ENCODE results near the gene SAPCD2. TPM values are rescaled to one million over a fixed set of nuclear protein-coding genes. Genes with fewer than 3 reads are reported as not detected.
"Not testable (repeated sequence)": the region's sequence is repeated elsewhere in the genome, so short reads cannot be mapped to it uniquely, and the experiment has no call there.

Gene SAPCD2
- total RNA-seq, 1 experiment from 2014 or later = 69.8 TPM

DNA sequence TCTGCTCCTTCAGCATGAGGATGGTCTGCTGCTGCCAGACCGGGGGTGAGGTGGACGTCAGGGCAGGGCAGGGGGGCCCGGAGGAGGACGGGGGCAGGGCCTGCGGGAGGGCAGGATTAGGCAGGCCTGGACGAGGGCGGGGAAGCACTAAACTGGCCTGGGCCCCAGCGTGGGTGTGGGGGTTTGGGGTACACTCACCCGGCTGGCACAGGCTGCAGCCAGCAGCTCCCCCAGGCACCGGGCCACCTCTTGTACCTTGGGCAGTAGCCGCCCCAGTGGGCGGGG, 5.5 kb downstream of the SAPCD2 start:
- no peak for DNase-seq (ENCODE audit: low read depth)

DNA sequence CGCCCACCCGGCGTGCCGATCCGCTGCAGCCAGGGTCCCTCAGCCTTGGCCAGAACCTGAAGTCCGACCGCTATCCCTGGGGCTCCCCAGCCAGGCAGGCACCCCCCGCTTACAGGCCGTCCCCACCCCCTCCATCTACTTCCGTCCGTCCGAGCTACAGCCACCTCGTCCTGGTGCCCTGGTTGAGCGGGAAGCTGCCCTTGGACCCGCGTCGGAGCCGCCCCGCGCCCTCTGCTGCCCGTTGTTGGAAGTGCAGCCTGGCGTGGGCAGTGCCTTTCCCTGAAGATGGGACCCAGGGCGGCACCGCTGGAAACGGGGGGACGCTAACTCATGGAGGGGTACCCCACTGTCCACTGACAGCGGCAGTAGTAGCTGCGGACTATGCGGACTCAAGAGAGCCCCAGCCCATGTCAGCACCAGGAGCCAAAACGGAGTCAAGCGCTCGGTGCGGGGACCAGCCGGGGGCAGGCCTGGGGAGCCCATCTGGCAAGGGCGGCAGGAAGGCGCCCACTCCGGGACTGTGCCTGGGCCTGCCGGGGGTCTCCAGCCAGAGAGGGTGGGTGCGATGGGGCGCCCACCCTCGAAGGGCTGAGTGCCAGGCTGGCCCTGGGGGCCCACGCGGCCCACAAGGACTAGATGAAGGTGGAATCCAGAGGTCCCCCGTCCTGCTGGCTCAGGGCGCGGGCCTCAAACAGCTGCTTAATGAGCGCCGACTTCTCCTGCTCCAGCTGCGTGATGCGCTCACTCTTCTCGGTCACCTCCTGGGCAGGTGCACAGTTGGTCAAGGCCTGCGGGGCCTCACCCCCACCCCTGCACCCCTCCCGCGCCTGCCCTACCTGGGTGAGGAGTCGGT, 6.1 kb downstream of the SAPCD2 start:
- peak; percentile 75 for DNase-seq (ENCODE audit: low read depth)

DNA sequence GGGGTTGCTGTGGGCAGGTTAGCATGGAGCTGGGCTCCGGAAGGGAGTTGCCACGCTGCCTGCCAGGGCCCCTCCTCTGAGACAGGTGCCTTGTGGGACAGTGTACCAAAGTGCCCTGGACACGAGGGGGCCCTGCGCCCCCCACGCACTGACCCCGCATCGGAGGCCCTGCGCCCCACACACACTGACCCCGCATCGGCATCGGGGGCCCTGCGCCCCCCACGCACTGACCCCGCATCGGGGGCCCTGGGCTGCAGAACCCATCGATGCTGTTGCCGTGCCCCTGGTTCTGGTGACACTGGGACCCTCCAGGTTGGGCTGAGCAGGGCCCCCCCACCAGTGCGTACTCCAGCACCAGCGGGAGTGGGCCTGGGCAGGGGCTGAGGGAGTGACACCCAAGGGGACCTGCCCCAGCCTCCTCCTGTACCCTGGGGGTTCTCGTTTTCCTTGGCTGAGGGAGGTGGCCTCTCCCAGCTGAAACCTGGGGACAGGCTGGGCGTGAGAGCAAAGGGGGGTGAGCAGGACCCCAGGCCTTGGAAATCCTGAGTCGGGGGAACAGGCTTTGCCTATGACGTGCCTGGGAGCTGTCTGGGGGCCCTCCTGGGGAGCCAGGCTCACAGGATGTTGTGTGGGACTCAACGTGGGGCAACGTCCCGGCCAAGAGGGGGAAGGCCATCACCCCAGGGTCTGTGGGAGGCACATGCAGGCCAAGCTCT, 6.9 kb downstream of the SAPCD2 start:
- DNase-seq (ENCODE audit: low read depth) = no peak

DNA sequence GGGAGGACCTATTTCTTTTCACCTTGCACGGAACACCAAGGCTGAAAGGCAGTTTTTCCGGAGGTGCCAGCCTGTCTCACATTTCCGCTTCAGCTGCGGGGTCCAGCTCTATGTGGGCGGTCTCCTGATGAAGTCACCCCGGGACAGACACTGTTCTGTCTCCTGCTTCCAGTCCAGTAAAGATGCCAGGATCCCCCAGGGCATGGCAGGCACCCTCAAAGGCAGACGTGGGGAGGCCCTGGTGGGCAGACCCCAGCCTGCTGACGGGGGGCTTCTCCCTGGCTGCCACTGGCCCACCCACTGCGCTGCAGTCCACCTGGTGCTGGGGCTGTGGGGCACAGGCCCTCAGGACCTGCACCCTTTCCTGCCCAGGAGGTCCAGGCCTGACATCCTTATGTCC, 7.6 kb downstream of the SAPCD2 start:
- not testable (repeated sequence) for DNase-seq (ENCODE audit: low read depth)

DNA sequence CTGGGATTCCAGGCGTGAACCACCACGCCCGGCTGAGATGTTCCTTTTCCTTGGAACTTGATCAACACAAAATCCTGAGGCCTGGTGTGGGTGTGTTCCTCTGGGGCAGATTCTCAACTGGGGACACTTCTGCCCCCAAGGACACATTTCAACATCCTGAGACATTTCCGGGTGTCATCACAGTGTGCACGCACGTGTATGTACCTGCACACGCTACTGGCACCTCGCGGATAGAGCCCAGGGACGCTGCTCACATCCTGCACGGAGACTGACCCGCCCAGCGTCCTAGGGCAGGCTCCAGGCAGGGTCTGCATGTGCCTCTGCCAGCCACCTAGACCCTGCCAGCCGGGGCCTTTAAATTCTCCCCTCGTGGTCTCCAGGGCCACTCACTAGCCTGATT, 8.0 kb downstream of the SAPCD2 start:
- DNase-seq (ENCODE audit: low read depth) = no peak

DNA sequence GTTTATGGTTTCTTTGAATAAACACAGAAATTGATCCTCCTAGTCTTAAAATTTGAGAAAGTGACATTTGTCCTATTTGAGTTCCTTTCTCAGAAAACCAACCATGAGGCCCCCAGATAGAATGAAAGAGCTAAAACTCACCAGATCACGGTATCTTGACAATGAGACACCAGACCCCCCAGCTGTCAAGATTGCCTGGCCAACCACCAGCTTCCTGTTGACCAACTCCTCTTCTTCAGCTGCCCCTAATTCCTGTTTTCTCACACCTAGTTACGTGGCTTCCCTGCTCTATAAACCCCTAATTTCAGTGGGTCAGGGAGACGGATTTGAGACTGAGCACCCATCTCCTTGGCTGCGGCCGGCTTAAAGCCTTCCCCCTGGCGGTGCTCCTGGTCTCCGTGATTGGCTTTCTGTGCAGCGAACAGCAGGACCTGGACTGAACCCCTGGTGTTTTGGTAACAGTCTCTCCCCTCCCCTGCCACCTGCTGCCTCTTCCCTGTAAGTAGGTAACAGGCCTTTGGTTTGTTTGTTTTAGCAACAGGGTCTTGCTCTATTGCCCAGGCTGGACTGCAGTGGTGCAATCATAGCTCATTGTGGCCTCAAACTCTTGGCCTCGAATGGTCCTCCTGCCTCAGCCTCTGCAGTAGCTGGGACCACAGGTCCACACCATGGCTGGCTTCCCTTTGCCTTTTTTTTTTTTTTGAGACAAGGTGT, 11.7 kb downstream of the SAPCD2 start:
- DNase-seq (ENCODE audit: low read depth) = no peak

DNA sequence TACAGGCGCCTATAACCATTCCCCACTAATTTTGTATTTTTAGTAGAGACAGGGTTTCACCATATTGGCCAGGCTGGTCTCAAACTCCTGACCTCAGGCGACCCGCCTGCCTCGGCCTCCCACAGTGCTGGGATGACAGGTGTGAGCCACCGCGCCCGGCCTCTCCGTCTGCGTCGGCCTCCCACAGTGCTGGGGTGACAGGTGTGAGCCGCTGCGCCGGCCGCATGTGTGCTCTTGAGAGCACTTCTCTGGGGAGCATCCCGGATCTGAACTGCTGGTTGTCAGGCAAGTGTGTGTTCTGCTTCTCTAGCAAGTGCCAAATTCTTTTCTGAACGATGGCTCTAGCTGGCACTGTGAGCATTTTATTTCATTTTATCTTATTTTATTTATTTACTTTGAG, 12.8 kb downstream of the SAPCD2 start:
- no peak for DNase-seq (ENCODE audit: low read depth)

DNA sequence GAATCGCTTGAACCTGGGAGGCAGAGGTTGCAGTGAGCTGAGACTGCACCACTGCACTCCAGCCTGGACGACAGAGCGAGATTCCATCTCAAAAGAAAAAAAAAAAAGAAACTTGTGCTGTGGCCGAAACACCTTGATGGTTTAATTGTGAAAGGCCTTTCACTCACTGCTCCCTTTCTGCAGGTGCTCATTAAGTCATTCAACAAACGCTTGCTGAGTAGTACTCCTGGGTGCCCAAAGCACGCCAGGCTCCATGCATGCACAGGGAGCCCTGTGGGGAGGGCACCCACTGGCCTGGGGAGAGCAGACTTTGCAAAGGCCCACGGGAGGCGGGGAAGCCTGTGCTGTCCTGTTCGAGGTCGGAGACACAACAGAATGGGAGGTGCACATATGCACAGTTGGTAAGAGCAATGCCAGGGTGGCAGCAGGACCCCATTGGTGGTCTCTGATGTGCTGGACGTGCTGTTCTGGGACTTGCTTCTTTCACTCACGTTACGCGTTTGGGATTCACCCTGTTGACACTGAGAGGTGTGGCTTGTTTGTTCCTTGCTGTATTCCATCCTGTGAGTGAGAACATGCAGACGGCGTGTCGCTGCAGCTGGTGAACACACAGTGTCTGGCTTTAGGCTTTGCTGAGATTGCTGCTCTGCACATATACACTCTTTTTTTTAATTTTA, 13.5 kb downstream of the SAPCD2 start:
- DNase-seq (ENCODE audit: low read depth) = no peak

DNA sequence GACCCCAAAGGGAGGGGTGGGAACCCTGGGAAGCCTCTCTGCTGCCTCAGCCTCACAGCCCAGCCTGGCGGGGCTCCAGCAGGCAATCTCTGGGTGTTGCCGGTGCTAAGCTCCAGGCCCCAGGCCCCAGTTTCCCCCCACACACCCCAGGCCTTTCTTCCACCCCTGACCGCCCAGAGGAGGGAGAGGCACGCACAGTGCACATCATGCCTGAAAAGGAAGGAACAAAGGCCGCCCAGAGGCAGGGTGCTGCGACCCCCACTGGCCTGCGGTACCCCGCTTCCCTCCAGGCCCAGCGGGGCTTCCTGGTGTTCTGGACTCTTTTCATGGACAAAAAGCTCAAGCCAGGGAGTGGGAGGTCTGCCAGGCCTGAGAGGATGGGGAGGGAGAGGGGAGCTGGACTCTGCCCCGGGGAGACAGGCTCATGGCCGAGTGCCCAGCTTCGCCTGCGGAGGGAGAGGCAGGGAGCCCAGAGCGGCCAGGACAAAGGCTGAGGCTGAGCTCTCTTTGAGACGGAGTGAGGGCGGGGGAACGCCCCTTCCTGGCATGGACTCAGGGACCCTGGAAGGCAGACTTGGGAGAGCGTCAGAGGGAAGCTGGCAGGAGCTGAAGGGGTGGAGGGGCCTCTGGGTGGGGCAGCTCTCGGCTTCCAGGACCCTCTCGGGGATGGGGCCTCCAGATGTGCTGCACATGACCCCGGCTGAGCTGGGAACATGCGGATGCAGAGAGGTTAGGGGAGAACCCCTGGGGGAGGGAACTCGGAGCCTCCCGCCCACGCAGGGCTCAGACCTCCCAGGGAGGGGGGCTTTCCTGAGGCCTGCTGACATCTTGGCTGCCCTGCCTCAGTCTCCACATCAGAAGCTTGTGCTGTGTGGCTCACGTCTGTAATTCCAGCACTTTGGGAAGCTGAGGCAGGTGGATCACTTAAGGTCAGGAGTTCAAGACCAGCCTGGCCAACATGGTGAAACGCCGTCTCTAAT, 14.7 kb downstream of the SAPCD2 start:
- peak; percentile 60 for DNase-seq (ENCODE audit: low read depth)

DNA sequence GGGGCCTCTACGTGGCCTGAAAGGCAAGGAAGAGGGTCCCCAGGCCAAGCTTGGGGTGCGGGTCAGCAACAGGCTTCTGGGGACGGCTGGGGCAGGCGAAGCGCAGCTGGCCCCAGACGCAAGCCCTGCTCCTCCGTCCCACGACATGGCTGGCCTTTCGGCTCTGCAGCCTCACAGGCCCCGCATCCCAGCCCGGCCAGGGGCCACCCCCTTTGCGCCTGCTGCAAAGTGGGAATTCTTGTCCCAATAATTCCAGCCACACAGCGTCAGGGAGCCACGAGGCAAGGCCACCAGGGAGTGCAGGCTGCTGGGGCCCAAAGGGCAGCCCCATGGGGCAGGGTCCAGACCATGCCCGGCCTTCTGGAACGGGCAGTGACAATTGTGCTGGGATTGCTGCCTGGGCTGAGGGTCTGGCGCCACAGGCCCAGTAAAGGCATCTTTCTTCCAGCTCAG, 15.4 kb downstream of the SAPCD2 start:
- DNase-seq (ENCODE audit: low read depth) = no peak

DNA sequence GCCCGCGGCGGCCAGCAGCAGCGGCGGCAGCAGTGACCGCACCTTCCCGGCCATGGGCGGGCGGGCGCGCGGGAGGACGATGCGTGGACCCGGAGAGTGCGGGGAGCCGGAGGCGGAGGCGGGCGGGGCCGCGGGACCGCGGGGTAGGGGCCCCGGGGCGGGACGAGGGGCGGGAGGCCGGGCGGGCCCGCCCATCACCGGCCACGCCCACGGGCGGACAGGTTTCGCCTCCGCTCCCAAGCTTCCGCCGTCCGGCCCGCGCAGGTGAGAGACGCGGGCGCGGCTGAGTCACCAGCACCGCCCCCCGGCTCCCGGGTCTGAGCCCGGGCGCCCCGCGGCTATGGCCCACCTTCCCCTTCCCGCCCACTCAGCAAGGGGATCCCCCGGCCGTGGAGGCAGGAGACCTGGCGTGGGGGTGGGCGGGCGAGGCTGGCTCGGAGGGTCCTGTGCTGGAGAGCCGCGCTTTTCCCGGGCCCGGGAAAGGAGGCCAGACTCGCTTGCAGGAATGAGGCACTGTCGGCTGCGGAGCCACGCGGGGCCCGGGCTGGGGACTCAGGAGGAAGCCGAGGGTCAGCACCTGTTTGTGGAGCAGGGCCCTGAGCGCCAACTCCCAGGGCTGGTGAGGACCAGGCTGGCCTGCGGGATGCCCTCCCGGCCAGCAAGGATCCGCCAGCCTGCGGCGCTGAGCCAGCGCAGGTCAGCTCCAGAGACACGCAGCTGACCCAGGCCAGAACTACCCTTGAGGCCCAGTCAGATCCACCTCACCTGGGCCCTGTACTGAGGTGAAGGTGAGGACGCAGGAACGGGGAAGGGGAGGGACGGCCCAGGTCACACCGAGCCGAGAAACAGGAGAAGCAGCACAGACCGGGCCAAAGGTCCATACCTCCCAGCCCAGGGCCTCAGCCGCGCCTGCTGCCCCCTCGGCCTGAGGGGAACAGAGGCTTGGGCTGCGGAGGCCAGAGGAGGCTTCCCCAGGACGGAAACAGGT, 16.1 kb downstream of the SAPCD2 start, which contains the start of gene ENTPD2:
TSS of gene ENTPD2 (minus strand) at position 118 of the 988 bp plus-strand sequence. CDS start at position 54, 64 bp downstream.
- no peak for DNase-seq (ENCODE audit: low read depth)

DNA sequence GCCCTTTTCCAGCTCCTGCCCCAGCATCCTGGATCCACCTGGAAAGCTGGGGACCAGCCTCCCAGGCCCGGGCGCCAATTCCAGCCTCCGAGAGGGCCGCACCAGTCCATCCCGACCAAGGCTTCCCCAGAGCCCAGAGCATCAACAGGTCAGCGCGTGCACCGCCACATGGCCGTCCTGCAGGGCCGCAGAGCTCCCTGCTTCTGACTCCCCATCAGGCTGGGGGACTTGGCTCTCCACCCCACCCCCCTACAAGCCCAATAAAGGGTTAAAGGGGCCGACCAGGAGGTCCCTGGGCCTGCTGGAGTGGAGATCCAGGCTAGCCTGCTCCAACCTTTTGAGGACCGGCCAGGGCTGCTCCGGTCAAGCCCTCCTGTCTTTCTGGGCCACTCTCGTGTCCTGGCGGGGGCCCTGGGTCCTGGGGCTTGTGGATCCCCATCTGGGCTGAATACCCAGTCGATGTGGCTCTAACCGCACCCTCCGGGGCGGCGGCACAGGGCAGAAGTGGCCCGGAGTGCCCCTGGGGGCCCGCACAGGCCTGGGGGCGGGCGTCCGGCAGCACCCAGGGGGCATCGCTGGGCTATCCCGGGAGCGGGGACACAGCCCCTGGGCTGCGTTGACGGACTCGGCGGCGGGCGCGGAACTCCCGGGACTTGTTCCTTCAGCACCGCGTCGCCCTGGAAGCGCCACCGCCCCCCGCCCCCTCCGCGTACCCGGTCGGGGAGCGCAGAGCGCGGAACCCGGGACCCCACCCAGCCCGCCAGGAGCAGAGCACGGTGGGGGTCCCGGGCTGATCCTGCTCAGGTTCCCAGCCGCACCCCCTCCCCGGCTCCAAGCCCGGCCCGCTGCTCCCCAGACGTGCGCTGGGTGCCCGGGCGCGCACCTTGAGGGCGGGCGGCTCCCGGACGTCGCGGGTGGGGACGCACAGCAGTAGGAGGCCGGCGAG, 17.1 kb downstream of the SAPCD2 start:
- DNase-seq (ENCODE audit: low read depth) = no peak

DNA sequence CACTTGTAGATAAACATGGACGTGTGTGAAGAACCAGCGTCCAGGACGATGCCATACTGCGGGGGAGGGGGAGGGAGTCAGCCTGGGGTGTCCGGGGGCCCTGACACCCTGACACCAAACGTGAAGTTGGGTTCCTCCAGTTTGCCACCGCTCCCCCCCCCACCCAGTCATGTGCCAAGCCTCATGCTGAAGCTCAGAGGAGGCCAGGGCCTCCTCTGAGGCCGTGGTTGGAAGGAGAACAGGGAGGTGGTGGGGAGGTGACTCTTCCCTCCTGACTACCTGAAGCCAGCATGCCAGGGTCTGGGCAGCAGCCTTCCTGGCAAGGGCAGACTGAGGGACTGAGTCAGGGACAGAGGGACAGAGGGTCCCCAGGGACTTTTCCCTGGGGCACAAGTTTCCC, 18.1 kb downstream of the SAPCD2 start:
- DNase-seq (ENCODE audit: low read depth) = no peak

DNA sequence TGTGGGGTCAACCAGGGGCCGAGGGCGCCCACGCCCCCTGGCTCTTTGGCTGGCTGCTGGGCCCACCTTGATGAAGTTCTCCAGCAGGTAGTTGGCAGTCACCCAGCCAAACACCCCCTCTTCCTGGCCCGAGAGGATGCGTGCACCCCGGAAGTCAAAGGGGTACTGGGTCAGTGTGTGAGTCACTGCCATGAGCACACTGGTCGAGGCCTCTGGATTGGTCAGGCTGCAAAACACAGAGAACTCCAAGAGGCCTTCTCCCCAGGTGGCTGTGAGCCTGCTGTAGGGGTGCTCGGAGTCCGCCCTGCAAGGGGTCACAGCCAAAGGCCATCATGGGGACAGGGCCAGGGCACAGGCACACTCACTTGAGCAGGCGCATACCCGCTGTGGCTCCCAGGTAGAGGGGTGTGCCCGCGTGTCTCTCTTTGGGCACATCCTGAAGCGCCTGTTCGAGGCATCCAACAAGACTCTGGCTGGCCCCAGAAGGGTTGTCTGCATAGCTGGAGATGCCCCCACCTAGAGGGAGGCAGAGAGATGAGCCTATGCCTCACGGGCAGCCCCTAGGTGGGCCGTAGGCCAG, 19.1 kb downstream of the SAPCD2 start:
- no peak for DNase-seq (ENCODE audit: low read depth)

DNA sequence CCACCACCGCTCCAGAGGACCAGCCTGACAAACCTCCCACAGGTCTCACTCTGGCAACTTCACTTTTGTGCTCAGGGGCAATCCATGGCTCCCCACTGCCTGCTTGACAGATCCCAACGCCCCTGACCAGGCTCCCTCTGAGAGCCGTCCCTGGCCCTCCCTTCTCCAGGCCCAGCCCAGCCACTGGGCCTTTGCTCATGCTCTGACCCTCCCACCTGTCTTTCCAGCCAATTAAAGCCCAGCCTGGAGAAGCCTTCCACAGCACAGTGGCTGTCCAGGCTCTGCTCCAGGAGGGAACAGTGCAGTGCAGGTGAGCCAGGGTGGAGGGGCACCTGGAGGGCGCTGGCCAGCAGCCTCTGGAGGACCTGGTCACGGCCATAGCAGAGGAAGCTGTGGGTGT, 19.8 kb downstream of the SAPCD2 start:
- DNase-seq (ENCODE audit: low read depth) = peak; percentile 63

DNA sequence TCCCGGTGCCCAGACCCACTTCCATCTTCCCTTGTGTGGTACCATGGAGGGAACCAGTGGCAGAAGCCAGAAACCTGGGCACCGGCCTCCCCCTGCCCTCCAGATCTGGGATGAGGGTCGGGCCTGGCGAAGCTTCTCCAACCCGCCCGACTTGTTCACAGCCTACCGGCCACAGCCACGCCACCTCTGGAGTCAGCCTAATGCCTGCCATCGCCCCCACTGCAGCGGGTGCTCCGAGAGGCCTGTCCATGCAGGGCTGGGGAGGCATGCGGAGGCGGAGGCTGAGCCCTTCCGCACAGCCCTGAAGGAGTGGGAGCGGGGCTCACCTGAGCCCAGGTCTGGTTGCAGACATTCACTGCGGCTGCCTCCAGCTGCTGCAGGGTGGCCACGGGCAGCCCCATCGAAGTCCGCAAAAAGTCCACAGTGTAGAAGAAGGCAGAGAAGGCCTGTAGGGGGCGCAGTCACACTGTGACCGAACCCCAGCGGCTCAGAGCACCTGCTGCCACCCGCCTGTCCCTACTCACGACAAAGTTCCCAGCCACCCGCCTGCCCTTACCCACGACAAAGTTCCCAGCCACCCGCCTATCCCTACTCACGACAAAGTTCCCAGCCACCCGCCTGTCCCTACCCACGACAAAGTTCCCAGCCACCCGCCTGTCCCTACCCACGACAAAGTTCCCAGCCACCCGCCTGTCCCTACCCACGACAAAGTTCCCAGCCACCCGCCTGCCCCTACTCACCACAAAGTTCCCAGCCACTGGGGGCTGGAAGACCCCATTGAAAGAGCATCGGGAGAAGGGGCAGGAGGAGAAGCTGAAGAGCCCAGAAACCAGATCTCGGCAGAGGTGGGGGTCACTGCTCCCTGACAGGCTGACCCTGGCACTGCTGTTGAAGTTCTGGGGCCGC, 20.6 kb downstream of the SAPCD2 start:
- DNase-seq (ENCODE audit: low read depth) = peak; percentile 80

Data from Daoy (cell line).